ENCODE results near the gene COX8C. TPM values are rescaled to one million over a fixed set of nuclear protein-coding genes. Genes with fewer than 3 reads are reported as not detected.

The COX8C gene
- polyA plus RNA-seq, 1 of the 3 experiments (the other 2 are of a cell fraction) = not detected

DNA sequence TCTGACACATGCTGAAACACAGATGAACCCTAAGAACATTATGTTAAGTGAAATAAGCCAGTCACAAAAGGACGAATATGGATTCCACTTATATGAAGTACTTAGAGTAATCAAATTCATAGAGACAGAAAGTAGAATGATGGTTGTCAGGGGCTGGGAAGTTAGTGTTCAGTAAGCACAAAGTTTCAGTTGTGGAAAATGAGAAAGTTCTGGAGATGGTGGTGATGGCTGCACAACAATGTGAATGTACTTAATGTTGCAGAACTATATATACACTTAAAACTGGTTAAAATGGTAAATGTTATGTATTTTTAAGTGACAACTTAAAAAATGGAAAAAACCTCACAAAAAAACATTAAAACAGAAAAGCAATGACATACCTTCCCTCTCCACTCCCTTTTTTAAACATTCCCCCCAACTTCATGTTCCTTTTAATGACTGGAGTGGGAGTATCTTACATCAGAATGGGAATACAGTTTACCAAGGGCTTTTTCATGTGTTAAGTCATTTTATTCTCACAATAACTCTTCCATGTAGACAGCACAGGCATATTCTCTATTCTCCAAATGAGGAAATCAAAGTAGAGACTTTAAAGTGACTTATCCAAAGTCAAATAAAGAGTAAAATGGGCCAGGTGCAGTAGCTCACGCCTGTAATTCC is 38.2 kb upstream of the COX8C start:
- Histone ChIP-seq H3K79me2 (ENCODE audit: insufficient read depth) (peaks cover 96% of the 10 kb centered on the region), H3F3A (replicated peaks; ENCODE audit: insufficient read depth) (no peaks in the 10 kb centered on the region), H4K20me1 (ENCODE audit: insufficient read depth) (peaks cover 24% of the 10 kb centered on the region), H3K4me1 (ENCODE audit: control insufficient read depth in 1 of 2, insufficient read depth in 2 of 2, low read depth in 1 of 2, low read length in 1 of 2) (peaks cover 4 to 19% of the 10 kb centered on the region in 2 experiments; a peak in 2 of 4 replicates), H3K4me2 (no peak overlapping the region), H3K4me3 (ENCODE audit: low read depth in 2 of 2, low read length in 1 of 2) (no peak overlapping the region), H3K36me3 (replicated peaks in 1 of 2; ENCODE audit: control insufficient read depth in 1 of 2, insufficient read depth in 2 of 2, low read length in 1 of 2) (peaks cover 0 to 8% of the 10 kb centered on the region in 2 experiments), H3K9me3 (no peaks in the 10 kb centered on the region), H3K27me3 (ENCODE audit: insufficient read depth) (no peaks in the 10 kb centered on the region), H3K27ac (ENCODE audit: low read depth in 2 of 2, low read length in 1 of 2) (no peak overlapping the region), H3K9ac (no peak overlapping the region), H3K9me2 (no peaks in the 10 kb centered on the region), H2AFZ (ENCODE audit: low read depth) (no peak overlapping the region)
- no peak for TF ChIP-seq MEF2A (IDR thresholded peaks at IDR 0.05; ENCODE audit: borderline replicate concordance, low read depth)
- no peak for TF ChIP-seq NRF1 (IDR thresholded peaks at IDR 0.05; ENCODE audit: low read depth, low read length)
- TF ChIP-seq FOXM1 (IDR thresholded peaks at IDR 0.05; ENCODE audit: low read depth) = no peak
- 91% methylated on average over 2 of the region's 2 CpGs for WGBS (ENCODE audit: low lambda C conversion rate)
- DNase-seq = no peak
- ChIA-PET POLR2A (no interaction called here), CTCF (interaction anchor here (0.8 kb wide), 1 partner anchor 38 kb away, joined by 3 read pairs; no protein-coding TSS in a partner anchor)

DNA sequence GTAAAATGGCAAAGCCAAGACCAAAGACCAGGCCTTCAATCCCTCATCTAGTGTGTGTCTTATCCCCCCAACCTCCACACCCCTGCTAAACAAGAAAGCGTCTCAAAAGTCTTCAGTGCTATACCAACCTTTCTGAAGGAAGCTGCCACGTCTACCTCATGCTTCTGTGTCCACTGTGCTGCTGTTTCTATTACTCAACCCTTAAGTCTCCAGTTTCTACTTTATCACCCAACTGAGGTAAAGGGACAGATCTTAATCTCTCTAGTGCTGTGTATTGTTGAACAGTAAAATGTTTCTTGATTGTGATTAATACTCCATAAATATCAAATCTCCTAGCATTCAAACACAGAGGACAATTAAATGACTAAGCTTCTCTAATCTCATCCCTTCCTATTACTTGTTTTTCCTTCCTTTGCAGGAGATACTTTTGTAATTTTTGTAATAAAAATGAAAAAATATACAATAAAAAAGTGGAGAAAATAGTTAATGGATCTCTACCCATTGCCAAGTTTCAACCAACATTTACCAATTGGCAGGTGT is 37.5 kb upstream of the COX8C start:
- TF ChIP-seq POLR2AphosphoS5 (IDR thresholded peaks at IDR 0.05; ENCODE audit: low read depth, low read length) = no peak
- no peak for TF ChIP-seq GATA2 (CRISPR knock-in tag; IDR thresholded peaks at IDR 0.05)
- TF ChIP-seq RXRA (IDR thresholded peaks at IDR 0.05; ENCODE audit: borderline replicate concordance, low read depth) = no peak
- no peak for TF ChIP-seq MEF2A (IDR thresholded peaks at IDR 0.05; ENCODE audit: borderline replicate concordance, low read depth)
- TF ChIP-seq JUND (IDR thresholded peaks at IDR 0.05) = no peak
- no peak for TF ChIP-seq ZBTB33 (IDR thresholded peaks at IDR 0.05; ENCODE audit: borderline replicate concordance, low read depth)
- no peak for TF ChIP-seq MXI1 (IDR thresholded peaks at IDR 0.05; ENCODE audit: low read depth, low read length)
- TF ChIP-seq FOXM1 (IDR thresholded peaks at IDR 0.05; ENCODE audit: low read depth) = no peak
- TF ChIP-seq GABPA (IDR thresholded peaks at IDR 0.05; ENCODE audit: low read depth) = no peak
- no peak for TF ChIP-seq NFIC (IDR thresholded peaks at IDR 0.05; ENCODE audit: borderline replicate concordance)
- no peak for TF ChIP-seq USF2 (IDR thresholded peaks at IDR 0.05; ENCODE audit: borderline replicate concordance, low read depth, low read length)
- no peak for TF ChIP-seq FOSL2 (IDR thresholded peaks at IDR 0.05; ENCODE audit: borderline replicate concordance, low read depth)
- TF ChIP-seq, protein P1, sequence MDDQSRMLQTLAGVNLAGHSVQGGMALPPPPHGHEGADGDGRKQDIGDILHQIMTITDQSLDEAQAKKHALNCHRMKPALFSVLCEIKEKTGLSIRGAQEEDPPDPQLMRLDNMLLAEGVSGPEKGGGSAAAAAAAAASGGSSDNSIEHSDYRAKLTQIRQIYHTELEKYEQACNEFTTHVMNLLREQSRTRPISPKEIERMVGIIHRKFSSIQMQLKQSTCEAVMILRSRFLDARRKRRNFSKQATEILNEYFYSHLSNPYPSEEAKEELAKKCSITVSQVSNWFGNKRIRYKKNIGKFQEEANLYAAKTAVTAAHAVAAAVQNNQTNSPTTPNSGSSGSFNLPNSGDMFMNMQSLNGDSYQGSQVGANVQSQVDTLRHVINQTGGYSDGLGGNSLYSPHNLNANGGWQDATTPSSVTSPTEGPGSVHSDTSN (IDR thresholded peaks at IDR 0.05) = no peak
- no peak for TF ChIP-seq TEAD4 (IDR thresholded peaks at IDR 0.05; ENCODE audit: borderline replicate concordance, insufficient read depth)
- no peak for TF ChIP-seq FOXJ3 (CRISPR knock-in tag; IDR thresholded peaks at IDR 0.05)
- TF ChIP-seq IRF3 (IDR thresholded peaks at IDR 0.05; ENCODE audit: low read depth, low read length) = no peak
- ChIA-PET CTCF (interaction anchor here (0.8 kb wide), 2 partner anchors 39 to 69 kb away, joined by 3 read pairs; no protein-coding TSS in a partner anchor), POLR2A (no interaction called here)
- WGBS (ENCODE audit: low lambda C conversion rate) = 88% methylated on average over 2 of the region's 2 CpGs
- Histone ChIP-seq H3K27ac (ENCODE audit: low read depth in 2 of 2, low read length in 1 of 2) (no peak overlapping the region), H3F3A (replicated peaks; ENCODE audit: insufficient read depth) (no peaks in the 10 kb centered on the region), H3K79me2 (ENCODE audit: insufficient read depth) (peaks cover 96% of the 10 kb centered on the region), H3K9ac (no peak overlapping the region), H3K9me2 (no peaks in the 10 kb centered on the region), H3K27me3 (ENCODE audit: insufficient read depth) (no peaks in the 10 kb centered on the region), H3K4me3 (ENCODE audit: low read depth in 2 of 2, low read length in 1 of 2) (no peak overlapping the region), H4K20me1 (ENCODE audit: insufficient read depth) (peaks cover 27% of the 10 kb centered on the region), H3K36me3 (replicated peaks in 1 of 2; ENCODE audit: control insufficient read depth in 1 of 2, insufficient read depth in 2 of 2, low read length in 1 of 2) (peaks cover 0 to 8% of the 10 kb centered on the region in 2 experiments), H3K4me2 (no peak overlapping the region), H3K9me3 (no peaks in the 10 kb centered on the region), H3K4me1 (ENCODE audit: control insufficient read depth in 1 of 2, insufficient read depth in 2 of 2, low read depth in 1 of 2, low read length in 1 of 2) (peaks cover 3 to 16% of the 10 kb centered on the region in 2 experiments; a peak in 2 of 4 replicates), H2AFZ (ENCODE audit: low read depth) (no peak overlapping the region)
- DNase-seq = no peak
